Tibial artery (tissue), 4 donors: ENCODE measurements around the gene ACY1.

ENCODE experiments used
- DNase-seq, 2 donors: peaks; one replicate each; pipeline ENCODE4 v3.0.0-alpha.2; 2019
- H3K27ac ChIP-seq, 2 donors: fragments of 200-600 bp; sonication (generic) in 1 of 2; 1 replicate in 1 of 2; 2 replicates in 1 of 2; pipeline ENCODE4 v1.5.1; 2018 to 2019; ENCODE audit warnings: mild to moderate bottlenecking in 1 of 2
- H3K27me3 ChIP-seq, 2 donors: fragments of 200-600 bp; sonication (generic) in 1 of 2; one replicate each; pipeline versions ENCODE4 v1.5.1 to v1.6.0; 2016 to 2019
- H3K36me3 ChIP-seq, 3 donors: fragments of 200-600 bp; sonication (generic) in 2 of 3; one replicate each; pipeline ENCODE4 v1.5.1; 2016 to 2019; ENCODE audit warnings: mild to moderate bottlenecking in 2 of 3
- H3K4me1 ChIP-seq, 4 donors: fragments of 200-600 bp; sonication (generic) in 2 of 4; 1 replicate in 3 of 4; 2 replicates in 1 of 4; pipeline ENCODE4 v1.5.1; 2016 to 2019
- H3K4me3 ChIP-seq, 2 donors: fragments of 200-600 bp; sonication (generic) in 1 of 2; 1 replicate in 1 of 2; 2 replicates in 1 of 2; pipeline ENCODE4 v1.5.1; 2018 to 2019; ENCODE audit warnings: mild to moderate bottlenecking in 2 of 2
- H3K9me3 ChIP-seq, 3 donors: fragments of 200-600 bp; sonication (generic) in 1 of 3; one replicate each; pipeline ENCODE4 v1.5.1; 2016 to 2019
- intact Hi-C: fragments of 100-400 bp; cut with DNase I; formaldehyde crosslinking; loops from one replicate; pipeline ENCODE4 v1.15.0; 2023; ENCODE audit warnings: low total_unique reads
- TF ChIP-seq, protein P1 (sequence below), 2 experiments: fragments of 200-600 bp in 1 of 2; fragments of 450-650 bp in 1 of 2; IDR thresholded peaks; one replicate each; pipeline ENCODE4 v1.5.1; 2017 to 2019; ENCODE audit warnings: antibody characterized with exemption in 2 of 2, mild to moderate bottlenecking in 1 of 2, moderate library complexity in 1 of 2

The ACY1 gene

GRCh38 chr3:51959651-51960050 lies 23.7 kb upstream of the ACY1 start:
- Histone ChIP-seq H3K36me3 (peaks cover 0 to 44% (median 27%) of the 10 kb centered on the region in 3 donors), H3K4me3 (no peak overlapping the region), H3K27ac (no peak overlapping the region), H3K4me1 (peaks cover 0 to 29% (median 21%) of the 10 kb centered on the region in 4 donors), H3K27me3 (no peaks in the 10 kb centered on the region), H3K9me3 (no peaks in the 10 kb centered on the region)
- intact Hi-C loops, result no loop called here
- TF ChIP-seq, protein P1, sequence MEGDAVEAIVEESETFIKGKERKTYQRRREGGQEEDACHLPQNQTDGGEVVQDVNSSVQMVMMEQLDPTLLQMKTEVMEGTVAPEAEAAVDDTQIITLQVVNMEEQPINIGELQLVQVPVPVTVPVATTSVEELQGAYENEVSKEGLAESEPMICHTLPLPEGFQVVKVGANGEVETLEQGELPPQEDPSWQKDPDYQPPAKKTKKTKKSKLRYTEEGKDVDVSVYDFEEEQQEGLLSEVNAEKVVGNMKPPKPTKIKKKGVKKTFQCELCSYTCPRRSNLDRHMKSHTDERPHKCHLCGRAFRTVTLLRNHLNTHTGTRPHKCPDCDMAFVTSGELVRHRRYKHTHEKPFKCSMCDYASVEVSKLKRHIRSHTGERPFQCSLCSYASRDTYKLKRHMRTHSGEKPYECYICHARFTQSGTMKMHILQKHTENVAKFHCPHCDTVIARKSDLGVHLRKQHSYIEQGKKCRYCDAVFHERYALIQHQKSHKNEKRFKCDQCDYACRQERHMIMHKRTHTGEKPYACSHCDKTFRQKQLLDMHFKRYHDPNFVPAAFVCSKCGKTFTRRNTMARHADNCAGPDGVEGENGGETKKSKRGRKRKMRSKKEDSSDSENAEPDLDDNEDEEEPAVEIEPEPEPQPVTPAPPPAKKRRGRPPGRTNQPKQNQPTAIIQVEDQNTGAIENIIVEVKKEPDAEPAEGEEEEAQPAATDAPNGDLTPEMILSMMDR (IDR thresholded peaks at IDR 0.05), result no peak
- DNase-seq, result no peak

DNA sequence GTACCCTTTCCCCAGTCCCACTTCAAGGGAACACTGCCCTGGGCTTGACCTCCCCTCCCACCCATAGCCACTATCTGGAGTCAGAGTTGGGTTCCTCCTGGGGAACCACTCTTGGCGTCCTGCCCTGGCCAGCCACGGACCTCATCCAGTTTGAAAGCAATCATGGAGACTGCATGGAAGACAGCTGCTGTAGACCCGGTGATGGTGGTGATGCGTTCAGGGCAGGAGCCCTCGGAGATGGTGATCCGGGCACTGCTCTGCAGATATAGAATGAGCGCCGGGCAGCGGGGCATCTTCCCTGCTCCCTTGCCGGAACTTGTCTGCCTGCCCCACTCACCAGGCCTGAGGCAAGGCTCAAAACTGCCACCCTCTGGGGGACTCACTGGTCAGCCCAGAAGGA lies 22.9 kb upstream of the ACY1 start:
- intact Hi-C loops, result no loop called here
- peaks cover 0 to 34% (median 22%) of the 10 kb centered on the region in 4 donors for H3K4me1 ChIP-seq
- H3K36me3 ChIP-seq, result peaks cover 0 to 44% (median 27%) of the 10 kb centered on the region in 3 donors
- no peak for DNase-seq
- no peaks in the 10 kb centered on the region for H3K9me3 ChIP-seq
- no peak overlapping the region for H3K4me3 ChIP-seq
- no peak overlapping the region for H3K27ac ChIP-seq
- H3K27me3 ChIP-seq, result no peaks in the 10 kb centered on the region
- TF ChIP-seq, protein P1 (IDR thresholded peaks at IDR 0.05), result no peak

- no peaks in the 10 kb centered on the region for H3K9me3 ChIP-seq
- no peaks in the 10 kb centered on the region for H3K27me3 ChIP-seq
- no peak overlapping the region for H3K4me3 ChIP-seq
- H3K4me1 ChIP-seq, result peaks cover 0 to 34% (median 23%) of the 10 kb centered on the region in 4 donors
- H3K36me3 ChIP-seq, result peaks cover 0 to 44% (median 27%) of the 10 kb centered on the region in 3 donors
- H3K27ac ChIP-seq, result no peak overlapping the region
- TF ChIP-seq, protein P1 (IDR thresholded peaks at IDR 0.05), result no peak
- intact Hi-C loops, result no loop called here
- no peak for DNase-seq
Observed at GRCh38 chr3:51961011-51961410, 22.3 kb upstream of the ACY1 start.

GRCh38 chr3:51961602-51962569 lies 21.4 kb upstream of the ACY1 start:
- DNase-seq, result no peak
- H3K27me3 ChIP-seq, result no peaks in the 10 kb centered on the region
- H3K27ac ChIP-seq, result no peak overlapping the region
- H3K9me3 ChIP-seq, result no peaks in the 10 kb centered on the region
- TF ChIP-seq, protein P1 (IDR thresholded peaks at IDR 0.05), result no peak
- H3K36me3 ChIP-seq, result peaks cover 0 to 44% (median 27%) of the 10 kb centered on the region in 3 donors
- intact Hi-C loops, result no loop called here
- H3K4me1 ChIP-seq, result peaks cover 0 to 36% (median 24%) of the 10 kb centered on the region in 4 donors
- H3K4me3 ChIP-seq, result no peak overlapping the region

GRCh38 chr3:51962854-51963530 lies 20.3 kb upstream of the ACY1 start:
- Histone ChIP-seq H3K27ac (no peak overlapping the region), H3K4me1 (peaks cover 0 to 41% (median 27%) of the 10 kb centered on the region in 4 donors), H3K36me3 (peaks cover 0 to 35% (median 27%) of the 10 kb centered on the region in 3 donors), H3K9me3 (no peaks in the 10 kb centered on the region), H3K4me3 (no peak overlapping the region), H3K27me3 (no peaks in the 10 kb centered on the region)
- intact Hi-C loops, result no loop called here
- DNase-seq, result no peak
- TF ChIP-seq, protein P1 (IDR thresholded peaks at IDR 0.05), result no peak
